Stimulated activated CD8-positive, alpha-beta memory T cell treated with anti-CD3 and anti-CD28 coated beads, Interleukin-4, amount 100 ng/mL, for 24 hours (primary cell): Measurements from ENCODE around the gene LRRFIP1.
"Not testable (repeated sequence)": the region's sequence is repeated elsewhere in the genome, so short reads cannot be mapped to it uniquely, and the experiment has no call there.

ENCODE experiments used
- DNase-seq: peaks from one replicate; pipeline ENCODE4 v3.0.0-alpha.2; 2020; ENCODE audit warnings: low read depth

Gene LRRFIP1

GRCh38 chr2:237774811-237775553 lies 147.6 kb downstream of the LRRFIP1 start:
- DNase-seq: peak; percentile 24

GRCh38 chr2:237779521-237779920 lies 152.1 kb downstream of the LRRFIP1 start:
- no peak for DNase-seq

DNA sequence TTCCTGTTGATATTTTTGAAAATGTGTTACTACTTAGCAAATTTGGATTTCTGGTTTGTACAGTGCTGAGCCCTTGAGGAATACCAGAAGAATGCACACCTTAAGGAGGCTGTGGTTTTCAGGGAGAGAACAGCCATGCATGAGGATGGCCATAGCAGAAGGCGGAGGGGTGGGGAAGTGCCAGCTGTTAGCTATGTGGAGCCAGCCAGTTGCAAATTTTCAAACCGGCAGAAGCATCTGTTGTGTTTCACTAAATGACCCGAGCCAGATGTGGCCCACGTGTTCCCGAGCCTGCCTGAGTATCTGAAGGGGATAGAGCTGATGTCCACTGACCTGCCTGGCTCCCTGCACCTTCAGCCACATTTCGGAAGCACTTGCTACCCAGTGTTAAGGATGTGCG lies 154.8 kb downstream of the LRRFIP1 start:
- no peak for DNase-seq

DNA sequence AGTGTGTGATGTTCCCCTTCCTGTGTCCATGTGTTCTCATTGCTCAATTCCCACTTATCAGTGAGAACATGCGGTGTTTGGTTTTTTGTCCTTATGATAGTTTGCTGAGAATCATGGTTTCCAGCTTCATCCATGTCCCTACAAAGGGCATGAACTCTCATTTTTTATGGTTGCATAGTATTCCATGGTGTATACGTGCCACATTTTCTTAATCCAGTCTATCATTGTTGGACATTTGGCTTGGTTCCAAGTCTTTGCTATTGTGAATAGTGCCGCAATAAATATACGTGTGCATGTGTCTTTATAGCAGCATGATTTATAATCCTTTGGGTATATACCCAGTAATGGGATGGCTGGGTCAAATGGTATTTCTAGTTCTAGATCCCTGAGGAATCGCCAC lies 156.3 kb downstream of the LRRFIP1 start:
- not testable (repeated sequence) for DNase-seq

GRCh38 chr2:237786936-237787335 lies 159.5 kb downstream of the LRRFIP1 start:
- DNase-seq: no peak

GRCh38 chr2:237790353-237790752 lies 163.0 kb downstream of the LRRFIP1 start:
- DNase-seq: no peak

DNA sequence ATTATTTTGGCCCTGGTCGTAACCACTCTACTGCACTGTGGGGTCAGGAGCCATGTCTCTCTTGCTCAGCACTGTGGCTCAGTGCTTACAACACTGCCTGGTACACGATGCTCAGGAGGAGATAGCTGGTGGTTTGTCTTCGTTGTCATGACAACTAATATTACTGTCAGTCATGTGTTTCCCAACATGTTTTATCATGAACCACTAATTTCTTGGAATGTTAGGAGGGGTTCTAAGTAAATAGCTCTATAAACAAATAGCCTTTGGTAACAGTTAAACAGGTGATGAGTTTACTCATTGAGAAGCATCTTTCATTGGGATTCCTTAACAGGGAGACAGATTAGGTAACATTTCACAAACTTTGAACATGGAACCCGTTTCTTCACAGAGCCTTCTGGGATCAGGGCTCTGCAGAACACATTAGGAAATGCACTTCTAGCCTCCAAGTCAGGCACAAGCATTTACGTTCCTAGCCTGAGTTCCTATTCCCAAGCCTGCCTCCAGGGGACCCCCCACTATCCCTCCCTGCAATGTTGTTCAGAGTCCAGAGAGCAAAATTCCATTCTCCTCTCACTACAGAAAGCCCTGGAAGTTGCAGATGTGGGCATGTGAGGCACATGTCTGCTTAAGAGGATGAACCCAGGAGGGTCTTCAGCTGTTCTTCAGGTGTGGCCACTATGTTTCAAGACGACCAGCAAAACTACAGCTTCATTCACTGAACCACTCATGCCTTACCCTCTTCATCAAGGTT lies 164.8 kb downstream of the LRRFIP1 start:
- no peak for DNase-seq

GRCh38 chr2:237797253-237797652 lies 169.9 kb downstream of the LRRFIP1 start:
- DNase-seq: no peak

GRCh38 chr2:237798236-237799059 lies 171.1 kb downstream of the LRRFIP1 start, which contains the start of gene RBM44:
TSS of gene RBM44 (plus strand) at chr2:237798779. CDS start at chr2:237813610, 14,831 bp downstream.
- no peak for DNase-seq

DNA sequence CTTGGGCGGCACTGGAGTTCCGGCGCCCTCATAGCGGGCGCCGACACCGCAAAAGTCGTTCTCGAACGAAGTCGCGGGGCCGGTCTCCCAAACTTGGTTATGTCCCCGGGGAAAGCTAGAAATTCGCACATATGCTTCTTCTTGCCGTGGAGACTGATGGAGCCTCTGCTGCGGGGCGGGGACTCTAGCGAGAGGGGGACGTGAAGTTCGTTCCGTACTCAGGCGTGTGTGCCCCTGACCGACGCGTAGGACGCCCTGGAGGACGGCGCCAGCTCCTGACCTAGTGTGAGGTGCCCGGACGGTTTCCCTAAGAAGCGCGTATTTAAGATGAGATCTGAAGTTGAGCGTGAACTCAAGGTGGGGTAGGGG lies 171.7 kb downstream of the LRRFIP1 start:
- no peak for DNase-seq

DNA sequence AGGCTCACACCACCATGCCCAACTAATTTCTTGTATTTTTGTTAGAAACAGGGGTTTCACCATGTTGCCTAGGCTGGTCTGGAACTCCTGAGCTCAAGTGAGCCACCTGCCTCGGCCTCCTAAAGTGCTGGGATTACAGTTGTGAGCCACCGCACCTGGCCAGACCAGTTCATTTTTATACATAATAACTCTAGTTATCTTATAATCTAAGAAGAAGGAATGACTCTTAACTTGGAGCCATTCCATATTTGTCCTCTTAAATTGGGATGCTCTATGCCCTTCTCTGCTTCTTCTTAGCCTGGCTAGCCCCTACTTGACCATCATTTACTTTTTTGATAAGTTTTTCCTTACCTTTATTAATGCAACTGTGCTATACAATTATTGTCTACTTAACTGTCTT lies 174.1 kb downstream of the LRRFIP1 start:
- DNase-seq: no peak

- no peak for DNase-seq
Measured at GRCh38 chr2:237806334-237806733, 178.9 kb downstream of the LRRFIP1 start.

GRCh38 chr2:237815637-237816036 lies 188.2 kb downstream of the LRRFIP1 start:
- no peak for DNase-seq

GRCh38 chr2:237816531-237816930 lies 189.1 kb downstream of the LRRFIP1 start:
- no peak for DNase-seq

DNA sequence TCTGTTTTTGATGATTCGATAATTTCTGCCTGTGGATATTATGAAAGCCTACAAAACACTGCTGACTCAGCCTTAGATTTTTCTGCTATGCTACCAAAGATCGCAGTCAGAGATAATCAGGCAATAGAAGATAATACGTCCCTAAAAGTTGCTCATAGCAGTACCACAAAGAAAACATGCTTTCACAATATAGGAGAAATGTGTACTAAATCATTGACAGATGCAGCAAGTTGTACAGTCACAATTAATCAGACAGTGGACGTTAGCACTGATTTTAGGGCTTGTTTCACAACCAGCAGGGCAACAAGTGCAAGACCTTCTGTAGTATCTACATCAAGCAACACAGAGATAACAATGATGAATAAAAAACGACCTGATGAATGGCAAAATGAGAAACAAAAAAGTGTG lies 190.7 kb downstream of the LRRFIP1 start:
- DNase-seq: no peak

- DNase-seq: no peak
Measured at GRCh38 chr2:237819231-237819630, 191.8 kb downstream of the LRRFIP1 start.

DNA sequence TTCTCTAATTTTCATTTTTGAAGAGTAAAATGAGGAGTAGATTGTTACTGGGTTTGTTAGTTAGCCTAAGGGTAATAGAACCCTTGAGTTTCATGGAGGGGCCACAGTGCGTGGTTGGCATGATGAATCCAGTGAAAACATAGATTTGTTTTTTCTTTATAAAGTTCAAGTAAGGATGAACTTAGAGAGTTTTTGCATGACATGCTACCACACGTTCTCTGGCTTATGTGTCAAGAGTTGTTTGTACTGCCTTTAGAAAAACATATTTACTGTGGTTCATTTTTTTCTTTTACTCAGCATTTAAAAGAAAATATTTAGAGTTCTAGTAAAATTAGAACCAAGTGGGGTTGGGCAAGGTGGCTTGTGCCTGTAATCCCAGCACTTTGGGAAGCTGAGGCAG lies 193.0 kb downstream of the LRRFIP1 start:
- no peak for DNase-seq

- DNase-seq: no peak
Measured at GRCh38 chr2:237823544-237823943, 196.2 kb downstream of the LRRFIP1 start.

- DNase-seq: no peak
Measured at GRCh38 chr2:237824085-237824484, 196.7 kb downstream of the LRRFIP1 start.

DNA sequence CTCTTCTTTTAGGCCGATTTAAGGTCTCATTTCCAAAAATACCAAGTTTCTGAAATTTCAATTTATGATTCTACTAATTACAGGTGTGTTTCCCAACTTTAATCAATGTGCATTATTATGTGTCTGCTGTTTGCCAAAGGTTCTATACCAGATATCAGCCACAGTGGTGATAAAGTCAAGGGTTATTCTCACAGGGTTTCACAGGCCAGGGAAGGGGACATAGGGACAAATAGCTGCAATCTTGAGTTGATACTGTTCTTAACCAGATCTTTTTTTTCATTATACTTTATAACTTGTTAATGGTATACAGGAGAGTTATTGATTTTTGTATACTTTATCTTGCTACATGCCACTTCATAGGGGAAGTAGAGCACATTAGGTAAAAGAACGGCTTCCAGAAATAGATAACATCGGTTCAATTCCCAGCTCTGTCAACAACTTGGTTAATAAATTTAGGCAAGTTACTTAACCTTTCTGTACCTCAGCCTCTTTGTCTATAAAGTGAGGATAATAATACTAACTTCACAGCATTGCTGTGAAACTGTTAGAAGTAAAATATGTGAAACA lies 200.1 kb downstream of the LRRFIP1 start:
- DNase-seq: no peak
